GM18909 (cell line): ENCODE measurements around the gene LIPK.
"Not testable (repeated sequence)": the region's sequence is repeated elsewhere in the genome, so short reads cannot be mapped to it uniquely, and the experiment has no call there.

ENCODE experiments used
- ATAC-seq: cut with Tn5 transposase; IDR thresholded peaks from one replicate; pipeline ENCODE4 v1.9.1; 2021; ENCODE audit warnings: mild to moderate bottlenecking; ENCODE audit not compliant: unreplicated experiment, poor library complexity

Gene LIPK, protein sequence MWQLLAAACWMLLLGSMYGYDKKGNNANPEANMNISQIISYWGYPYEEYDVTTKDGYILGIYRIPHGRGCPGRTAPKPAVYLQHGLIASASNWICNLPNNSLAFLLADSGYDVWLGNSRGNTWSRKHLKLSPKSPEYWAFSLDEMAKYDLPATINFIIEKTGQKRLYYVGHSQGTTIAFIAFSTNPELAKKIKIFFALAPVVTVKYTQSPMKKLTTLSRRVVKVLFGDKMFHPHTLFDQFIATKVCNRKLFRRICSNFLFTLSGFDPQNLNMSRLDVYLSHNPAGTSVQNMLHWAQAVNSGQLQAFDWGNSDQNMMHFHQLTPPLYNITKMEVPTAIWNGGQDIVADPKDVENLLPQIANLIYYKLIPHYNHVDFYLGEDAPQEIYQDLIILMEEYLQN

DNA sequence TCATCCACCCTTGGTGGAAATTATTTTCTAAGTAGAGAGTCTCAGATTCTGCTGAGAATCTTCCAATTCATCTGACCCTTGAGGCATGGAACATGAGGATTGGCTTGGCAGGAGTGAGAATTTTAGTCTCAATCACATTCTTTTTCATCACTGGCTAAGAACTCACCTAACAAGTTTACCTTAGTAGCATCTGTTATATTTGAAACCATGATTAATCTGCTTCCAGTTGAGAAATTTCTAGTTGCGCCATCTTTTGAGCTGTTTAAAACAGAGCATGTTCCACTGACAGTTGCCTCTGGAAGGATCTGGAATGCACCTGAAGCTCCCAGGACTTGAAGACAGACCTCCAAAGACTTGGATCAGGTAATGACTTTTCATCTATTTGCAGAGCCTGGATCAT, at the start of gene LIPK:
Gene LIPK (plus strand): TSS at position 292 of the 400 bp plus-strand sequence. CDS start 18,295 bp downstream, outside the sequence.
- no peak for ATAC-seq

DNA sequence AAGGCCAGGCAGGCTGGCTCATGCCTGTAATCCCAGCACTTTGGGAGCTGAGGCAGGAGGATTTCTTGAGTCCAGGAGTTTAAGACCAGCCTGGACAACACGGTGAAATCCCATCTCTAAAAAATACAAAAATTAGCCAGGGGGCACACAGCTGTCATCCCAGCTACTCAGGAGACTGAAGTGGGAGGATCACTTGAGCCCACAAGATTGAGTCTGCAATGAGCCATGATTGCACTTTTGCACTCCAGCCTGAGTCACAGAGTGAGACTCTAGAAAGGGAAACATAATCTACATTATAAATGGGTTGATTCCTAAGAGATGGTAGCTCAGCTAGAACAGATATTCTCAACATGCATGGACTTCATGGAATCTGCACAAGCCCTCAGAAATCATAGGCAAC, 48.1 kb upstream of the LIPK start:
- no peak for ATAC-seq

DNA sequence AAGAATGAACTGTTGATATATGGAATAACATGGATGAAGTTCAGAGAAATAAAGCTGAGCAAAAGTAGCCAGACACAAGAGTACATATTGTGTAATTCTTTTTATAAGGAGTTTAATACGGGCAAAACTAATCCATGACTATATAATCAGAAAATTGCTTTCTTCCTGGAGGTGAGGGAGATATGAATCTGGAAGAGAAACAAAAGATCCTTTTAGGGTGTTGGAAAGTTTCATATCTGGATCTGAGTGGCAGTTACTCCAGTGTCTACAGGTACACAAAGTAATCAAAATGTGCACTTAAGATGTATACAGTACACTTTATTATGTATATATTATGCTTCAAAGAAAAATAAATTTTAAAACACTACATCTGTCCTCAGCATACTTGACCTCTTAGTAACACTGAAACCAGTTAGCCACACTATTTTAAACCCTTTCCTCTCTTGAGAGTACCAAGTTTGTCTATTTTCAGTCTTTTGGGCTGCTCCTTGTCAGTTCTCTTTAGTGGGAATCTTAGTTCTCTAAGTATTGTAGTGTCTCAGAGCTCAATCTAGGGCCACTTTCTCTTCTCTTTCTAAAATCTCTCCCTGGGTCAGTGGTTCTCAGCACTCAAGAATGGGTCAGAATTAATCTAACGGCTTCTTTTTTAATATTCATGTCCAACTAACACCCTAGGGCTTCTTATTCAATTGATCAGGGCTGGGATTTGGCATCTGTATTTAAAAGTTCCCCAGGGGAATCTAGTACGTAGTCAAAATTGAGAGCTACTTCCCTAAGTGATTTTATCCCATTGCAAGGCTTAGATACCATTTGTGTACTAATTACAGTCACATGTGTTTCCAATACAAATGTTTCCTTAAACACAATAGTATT, 46.1 kb upstream of the LIPK start:
- ATAC-seq, result no peak

DNA sequence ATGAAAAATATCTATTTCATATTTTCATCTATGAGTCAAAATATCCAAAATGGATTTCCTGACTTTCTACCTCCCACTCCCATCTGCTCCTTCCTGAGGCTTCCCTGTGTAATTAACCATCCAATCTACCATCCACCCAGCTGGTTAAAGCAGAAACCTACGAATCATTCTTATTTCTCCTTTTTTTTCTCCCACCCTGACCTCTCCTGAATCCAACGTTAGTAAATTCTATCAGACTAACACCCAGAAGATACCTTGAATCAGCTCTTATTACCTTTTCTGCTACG, 45.5 kb upstream of the LIPK start:
- no peak for ATAC-seq

DNA sequence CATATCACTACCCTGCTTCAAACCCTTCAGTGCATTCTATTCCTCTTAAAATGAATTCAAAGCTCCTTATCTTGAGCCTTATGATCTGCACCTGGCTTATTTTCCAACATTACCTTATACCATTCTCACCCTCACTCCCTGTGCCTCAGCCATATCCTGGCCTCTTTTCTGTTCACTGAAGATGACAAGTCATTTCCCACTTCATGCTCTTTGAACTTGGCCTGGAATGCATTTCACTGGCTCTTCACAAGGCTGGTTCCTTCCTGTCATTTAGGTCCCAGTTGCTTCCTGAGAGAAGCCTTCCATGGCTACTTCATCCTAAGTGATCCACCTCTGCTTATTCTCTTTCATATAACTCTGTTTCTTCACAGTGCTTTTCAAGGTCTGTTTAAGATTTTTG, 45.0 kb upstream of the LIPK start:
- ATAC-seq, result no peak

DNA sequence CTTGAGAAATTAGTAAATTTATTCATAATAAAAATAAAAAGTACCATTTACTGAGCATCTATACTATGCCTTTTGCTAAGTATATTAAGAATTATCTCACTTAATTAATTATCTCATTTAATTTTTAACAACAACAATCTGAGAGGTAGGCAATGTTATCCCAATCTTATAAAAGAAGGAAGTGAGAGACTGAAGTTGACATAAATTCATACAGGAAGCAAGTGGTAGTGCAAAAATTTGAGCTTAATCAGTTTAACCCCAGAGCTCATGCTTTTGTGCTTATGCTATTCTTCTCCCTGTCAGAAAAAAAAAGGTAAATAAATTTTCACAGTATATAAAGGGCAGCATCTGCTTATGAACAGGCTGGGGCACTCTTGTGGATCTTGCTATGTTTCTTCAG, 44.5 kb upstream of the LIPK start:
- no peak for ATAC-seq

DNA sequence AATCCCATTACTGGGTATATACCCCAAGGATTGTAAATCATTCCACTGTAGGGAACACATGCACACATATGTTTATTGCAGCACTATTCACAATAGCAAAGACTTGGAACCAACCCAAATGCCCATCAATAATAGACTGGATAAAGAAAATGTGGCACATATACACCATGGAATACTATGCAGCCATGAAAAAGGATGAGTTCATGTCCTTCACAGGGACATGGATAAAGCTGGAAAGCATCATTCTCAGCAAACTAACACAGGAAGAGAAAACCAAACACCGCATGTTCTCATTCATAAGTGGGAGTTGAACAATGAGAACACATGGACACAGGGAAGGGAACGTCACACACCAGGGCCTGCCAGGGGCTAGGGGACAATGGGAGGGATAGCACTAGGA, 42.9 kb upstream of the LIPK start:
- not testable (repeated sequence) for ATAC-seq

DNA sequence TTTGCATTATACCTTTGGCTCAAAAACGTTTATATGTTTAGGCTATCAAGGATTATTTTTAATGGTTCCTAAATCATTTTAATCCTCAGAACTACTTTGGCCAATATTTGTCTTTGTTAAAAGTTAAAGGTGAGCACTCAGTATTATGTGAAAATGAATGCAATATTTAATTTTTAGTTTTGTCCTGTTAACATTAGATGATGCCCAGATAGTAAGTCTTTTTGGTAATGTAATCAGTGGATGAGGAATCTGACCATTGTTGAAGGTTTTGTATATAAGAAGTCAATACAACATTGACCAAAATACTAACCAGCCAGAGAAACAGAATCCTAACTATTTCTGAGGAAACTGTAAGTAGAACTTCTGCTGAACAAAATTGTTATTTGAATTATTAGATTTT, 41.9 kb upstream of the LIPK start, which contains the start of gene LIPF:
Gene LIPF (plus strand): TSS at position 301 of the 400 bp plus-strand sequence. CDS start 2,856 bp downstream, outside the sequence.
- ATAC-seq, result no peak

DNA sequence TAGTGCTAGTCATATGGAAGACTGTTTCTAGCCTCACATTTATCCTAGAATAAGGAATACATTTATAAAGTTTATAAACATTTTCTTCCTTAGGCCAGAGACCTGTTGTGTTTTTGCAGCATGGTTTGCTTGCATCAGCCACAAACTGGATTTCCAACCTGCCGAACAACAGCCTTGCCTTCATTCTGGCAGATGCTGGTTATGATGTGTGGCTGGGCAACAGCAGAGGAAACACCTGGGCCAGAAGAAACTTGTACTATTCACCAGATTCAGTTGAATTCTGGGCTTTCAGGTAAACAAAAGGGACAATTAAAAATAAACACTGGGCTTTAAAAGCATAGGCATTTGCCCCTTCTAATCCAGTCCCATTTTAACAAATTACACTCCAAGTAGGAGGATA, 37.6 kb upstream of the LIPK start:
- ATAC-seq, result no peak

DNA sequence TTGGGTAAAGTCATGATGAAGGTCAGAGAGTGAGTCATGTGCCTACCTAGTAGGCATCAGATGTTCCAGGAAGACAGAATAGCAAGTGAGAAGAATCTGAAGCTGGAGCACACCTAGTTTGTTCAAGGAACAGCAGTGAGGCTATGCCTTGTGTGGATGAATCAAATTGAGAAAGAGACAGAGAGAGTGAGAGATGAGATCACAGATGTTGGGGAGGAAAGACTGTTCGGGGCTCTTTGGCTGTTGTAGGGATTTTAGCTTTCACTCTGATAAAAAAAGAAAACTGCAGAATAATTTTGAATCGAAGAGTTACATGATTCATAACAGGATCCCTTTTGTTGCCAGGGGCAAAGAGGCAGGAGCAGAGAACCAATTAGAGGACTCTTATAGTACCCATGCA, 35.6 kb upstream of the LIPK start:
- ATAC-seq, result no peak

DNA sequence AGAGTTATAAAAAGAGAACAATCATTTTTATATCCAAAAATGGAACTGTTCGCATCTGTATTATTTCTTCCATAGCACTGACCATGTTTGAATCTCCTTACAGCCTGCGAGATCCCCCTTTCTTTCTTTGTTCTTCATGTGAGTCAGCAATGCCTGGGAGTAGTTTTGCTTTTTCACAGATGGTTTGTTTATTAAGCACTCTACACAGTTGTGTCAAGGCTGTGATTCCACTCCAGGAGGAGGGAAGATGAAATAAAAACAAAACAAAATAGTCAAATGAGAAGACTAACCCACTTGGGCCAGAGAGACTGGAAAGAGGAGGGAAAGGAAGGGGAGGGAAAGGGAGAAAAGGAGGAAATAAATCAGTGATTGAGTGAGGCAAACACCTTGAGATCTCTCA, 34.0 kb upstream of the LIPK start:
- no peak for ATAC-seq

DNA sequence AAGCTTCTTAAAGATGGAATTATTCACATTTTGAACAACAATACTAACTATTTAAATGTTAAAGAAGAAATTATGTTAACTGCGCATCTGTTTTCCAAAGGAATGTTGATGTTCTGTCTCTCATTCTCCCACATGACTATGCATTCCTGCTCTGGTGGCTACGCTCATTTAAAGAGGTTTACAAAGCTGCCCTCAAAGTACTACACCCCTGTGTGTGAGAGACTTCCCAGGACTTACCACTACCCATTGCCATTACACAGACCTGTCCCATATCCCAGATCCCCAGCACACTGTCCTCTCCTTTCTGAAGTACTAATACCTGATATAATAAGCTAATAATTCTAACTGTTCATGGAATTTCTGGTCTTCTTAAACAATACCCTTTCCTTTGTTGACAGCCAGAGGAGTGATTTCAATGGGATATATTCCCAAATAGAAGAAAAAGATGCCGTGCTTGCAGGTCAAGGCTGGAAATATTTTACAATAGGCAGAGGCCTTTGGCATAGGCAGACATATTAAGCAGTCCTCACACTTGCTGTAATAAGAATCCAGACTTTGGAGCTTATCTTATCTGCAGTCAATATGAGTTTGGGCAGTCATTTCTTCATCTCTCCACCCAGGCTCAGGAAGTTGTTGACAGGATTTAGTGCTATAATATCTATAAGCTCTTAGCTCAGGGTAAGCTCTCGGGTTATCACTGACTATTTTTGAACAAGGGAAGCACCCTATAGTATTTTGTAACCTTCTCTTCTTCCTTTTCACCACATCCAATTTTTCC, 29.6 kb upstream of the LIPK start:
- ATAC-seq, result no peak

DNA sequence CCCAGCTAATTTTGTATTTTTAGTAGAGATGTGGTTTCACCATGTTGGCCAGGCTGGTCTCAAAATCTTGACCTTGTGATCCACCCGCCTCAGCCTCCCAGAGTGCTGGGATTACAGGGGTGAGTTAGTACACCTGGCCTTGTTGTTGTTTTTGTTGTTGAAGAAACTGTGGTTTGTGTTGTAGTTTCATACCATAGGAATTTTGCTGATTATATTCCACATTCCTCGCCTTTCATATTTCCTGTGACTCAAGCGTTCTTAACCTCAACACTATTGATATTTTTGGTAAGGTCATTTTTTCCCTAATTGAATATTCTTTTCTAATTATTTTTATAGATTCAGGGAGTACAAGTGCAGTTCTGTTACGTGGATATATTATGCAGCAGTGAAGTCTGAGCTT, 25.1 kb upstream of the LIPK start:
- no peak for ATAC-seq

DNA sequence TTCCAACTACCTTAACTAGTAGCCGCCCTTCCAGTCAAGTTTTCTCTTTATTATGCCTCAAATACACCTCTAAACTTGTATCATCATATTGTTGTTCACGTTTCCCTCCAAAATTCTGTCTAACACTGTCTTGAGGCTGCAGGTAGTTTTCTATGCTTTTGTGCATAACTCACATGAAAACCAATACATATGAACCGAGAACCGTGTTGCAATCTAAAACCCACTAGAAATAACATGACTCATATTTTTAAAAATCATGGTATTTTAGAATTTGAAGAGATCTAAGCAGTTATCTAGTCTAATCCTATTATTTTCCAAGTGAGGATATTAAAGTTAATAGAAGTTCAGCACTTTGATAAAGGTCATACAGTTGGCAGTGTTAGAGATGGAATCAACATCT, 23.6 kb upstream of the LIPK start:
- ATAC-seq, result no peak

DNA sequence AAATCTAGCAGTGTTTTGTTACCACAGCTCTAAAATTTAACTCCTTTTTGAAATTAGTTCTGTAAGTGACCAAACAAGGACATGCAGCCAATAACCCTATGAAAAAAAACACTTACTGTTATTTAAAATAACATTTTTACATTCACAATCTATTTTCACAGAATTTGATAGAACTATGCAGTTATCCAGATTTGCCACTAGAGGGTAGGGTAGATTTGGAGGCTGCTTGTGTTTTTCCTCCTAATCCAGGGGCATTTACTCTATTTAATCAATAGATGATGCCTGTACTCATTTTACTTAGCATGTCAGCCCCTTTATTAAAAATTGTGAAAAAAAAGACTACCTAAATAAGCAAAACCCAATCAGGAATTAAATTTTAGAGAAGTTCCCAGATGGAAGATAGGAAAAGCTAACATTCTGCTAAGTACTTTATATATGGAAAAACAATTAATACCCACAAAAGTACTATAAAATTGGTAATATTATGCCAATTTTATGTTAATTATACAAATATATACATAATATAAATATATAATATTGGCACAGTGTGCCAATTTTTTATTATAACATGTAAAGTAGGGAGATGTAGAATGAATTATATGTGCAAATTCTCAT, 18.1 kb upstream of the LIPK start:
- no peak for ATAC-seq

DNA sequence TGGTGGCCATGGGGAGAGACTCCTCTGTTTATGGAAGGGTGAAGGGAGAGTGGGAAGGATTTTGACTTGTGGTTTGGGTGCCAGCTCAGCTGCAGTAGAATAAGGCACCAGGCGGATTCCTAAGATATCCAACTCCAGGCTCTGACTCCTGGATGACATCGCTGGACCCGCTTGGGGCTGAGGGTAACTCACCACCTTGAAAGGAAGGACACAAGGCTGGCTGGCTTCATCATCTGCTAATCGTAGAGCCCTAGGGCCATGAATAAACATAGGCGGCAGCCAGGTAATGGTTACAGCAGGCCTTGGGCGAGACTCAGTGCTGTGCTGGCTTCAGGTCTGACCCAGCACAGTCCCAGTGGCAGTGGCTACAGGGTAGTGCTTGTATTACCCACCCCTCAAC, 16.7 kb upstream of the LIPK start:
- ATAC-seq, result no peak

DNA sequence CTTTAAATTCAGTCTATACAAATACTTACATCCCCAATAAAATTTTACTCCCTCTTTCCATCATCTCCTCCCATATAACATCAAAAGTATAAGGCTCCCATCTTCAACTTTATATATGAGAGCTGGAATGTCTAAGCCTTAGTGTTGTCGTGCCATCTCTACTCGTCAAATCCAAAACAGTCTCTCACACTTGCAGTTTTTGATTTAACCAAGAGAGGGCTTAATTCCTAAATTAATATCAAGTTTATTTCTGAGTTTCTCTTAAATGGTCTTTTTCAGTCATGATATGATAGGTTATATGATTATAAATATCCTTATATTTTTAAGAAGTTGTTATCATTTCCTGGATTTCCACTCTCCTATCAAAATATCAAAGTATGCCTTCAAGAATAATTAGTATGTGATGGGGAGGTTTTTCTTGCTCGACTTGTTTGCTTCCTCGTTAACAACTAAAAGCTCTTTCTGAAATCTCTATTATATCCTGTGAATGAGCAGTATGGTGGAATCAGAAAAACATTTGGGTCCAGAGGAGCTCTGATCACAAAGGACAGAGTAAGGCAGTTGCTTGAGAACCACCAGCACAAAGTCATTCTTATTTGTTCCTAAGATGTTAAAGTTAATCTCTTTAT, 12.5 kb upstream of the LIPK start:
- ATAC-seq, result no peak

DNA sequence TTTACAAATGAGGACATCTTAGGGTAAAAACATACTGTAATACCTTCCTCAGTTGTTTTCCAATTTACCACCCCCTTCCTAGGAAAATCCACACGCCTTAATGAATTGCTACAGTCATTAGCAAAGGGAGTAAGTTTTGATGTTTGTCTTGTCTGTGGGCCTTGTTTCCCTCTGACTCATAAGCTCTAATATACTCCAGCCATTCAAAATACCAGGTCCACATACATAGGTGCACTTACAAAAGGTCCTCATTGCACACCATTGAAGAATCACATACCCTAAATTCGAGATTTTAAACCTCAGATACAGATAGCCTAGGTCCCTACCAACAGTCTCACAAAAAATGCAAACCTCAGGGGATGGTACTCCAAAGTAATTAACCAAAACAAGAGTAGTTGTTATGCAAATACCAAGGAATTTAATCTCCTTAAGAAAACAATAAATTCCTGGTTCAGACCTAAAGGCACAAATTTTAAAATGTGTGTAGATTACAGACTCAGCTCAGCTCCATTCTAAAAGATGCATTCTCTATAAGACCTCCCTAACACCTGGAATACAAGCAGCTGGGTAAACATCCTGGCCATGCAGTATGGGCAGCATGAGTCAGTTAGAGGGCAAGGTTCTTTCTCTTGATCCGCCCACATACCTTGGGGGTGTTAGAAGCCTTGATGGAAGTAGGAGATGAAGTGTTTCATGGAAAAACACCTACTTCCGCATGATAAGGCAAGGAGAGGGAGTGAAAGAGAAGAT, 3.0 kb upstream of the LIPK start:
- ATAC-seq, result no peak

DNA sequence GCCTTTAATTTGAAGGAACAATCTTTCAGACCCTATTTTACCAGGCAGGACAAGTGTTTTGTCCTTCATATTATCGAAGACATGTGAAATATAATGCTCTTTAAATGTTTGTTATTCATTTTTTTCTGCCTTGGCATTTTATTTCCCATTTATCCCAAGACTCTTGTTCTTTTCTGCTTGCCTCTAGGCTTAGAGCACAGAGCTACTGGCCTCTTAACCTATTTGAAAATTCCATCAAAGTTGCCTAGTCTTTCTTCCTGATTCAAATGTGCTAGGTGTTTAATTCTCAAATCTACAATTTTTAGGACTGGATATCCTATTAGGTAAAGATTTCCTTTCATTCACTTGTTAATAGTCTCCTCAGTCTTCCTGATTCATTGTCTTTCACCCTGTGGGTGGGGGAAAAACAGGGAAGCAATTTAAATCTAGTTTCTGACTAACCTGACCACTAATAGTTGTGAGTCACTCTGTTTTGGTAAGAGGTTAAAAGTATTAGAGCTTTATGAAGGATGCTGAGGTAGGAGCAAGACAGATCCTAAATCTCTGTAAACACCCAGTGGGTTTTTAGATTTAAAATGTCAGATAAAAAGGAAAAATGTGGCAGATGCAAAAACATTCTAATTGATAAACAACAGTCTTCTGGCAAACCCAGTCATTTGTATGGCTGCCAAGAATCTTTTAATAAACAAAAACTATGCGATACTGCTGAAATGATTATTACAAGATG, 1.5 kb downstream of the LIPK start:
- ATAC-seq, result no peak
